ENCODE data around the gene ATP8B3.

The ATP8B3 gene

DNA sequence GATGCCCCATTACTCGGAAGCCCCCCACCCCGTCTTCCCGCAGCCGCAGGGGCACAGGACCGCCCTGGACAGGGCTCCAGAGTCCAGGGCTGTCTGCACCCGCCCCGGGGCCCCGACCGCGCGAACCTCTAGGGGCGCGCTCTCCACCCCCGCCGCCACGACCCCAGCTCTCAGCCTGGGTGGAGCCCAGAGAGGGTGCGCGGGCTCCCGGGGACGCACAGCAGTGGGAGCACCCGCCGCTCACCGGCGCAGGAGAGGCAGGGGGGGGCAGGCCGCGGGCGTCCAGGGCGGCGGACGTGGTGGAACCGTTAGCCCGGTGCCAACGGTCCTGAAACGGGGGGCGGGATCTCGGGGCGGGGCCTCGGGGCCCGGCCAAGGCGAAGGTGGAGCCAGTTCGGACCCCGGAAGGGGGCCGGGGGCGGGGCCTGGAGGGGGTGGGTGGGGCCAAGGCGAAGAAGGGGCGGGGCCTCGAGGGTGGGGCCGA lies at the start of gene ATP8B3:
ATP8B3 (minus strand) TSS at position 335 of the 484 bp plus-strand sequence. CDS start 540 bp downstream, outside the sequence.
- DNase-seq = no peak

DNA sequence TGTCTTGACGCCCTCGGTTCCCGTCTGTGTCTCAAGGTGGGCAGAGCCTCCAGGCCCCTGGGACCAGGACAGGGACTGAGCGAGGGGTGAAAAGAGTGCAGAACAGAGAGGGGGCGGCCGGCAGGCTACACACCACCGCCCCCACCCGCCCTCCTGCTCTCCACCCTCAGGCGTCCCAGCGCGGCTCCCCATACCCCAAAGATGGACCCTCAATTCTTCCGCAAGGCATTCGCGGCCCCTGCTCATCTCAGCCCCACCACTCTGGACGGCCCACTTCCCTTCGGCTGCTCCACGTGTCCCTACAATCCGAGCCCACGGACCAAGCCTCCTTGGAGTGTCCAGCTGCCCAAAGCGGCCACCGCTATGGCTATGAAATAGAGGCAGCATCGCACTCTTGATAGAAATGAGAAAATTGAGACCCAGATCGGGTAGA lies 49.5 kb upstream of the ATP8B3 start:
- peak in 1 of 2 experiments; percentile 38 for DNase-seq

GRCh38 chr19:1860821-1861598 lies 48.9 kb upstream of the ATP8B3 start:
- peak; percentile 63 to 71 for DNase-seq

DNA sequence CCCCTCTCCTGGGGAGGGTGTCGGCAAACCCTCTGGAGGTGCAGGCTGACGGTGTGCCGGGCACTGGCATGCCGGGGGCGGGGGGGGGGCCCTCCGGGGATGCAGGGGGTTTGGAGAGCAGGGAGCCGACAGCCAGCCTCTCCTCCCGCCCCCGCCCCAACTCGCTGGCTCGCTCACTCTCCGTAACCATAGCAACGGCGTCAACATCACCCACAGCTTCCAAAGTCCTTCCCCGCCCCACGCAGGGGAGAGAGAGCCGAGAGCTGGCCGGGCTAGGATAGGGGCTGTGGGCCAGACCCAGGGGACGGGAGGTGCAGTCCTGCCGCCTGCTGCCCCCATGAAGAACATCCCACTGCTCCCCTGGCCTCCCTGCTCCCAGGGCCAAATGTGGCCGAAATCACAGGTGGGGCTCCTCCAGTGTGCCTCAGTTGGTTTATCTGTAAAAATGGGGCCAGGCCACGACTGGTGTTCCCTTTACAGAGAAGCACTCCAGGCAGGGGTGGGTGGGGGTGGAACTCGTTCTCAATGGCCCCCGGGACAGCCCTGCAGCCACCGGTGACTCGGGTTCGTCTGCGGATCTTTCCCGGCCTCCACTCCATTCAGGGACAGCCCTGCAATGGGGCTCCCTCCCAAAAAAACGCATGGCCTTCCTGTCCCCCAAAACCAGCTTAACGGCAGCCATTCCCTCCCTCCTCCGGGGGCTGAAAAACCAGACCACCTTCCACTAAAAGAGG lies 48.1 kb upstream of the ATP8B3 start:
- peak; percentile 67 to 78 for DNase-seq

GRCh38 chr19:1859331-1859781 lies 47.3 kb upstream of the ATP8B3 start:
- peak; percentile 38 to 86 for DNase-seq

- DNase-seq = no peak
Measured at GRCh38 chr19:1858412-1859081, 46.5 kb upstream of the ATP8B3 start.

- peak in 1 of 2 experiments; percentile 52 for DNase-seq
Measured at GRCh38 chr19:1857648-1858326, 45.7 kb upstream of the ATP8B3 start.

DNA sequence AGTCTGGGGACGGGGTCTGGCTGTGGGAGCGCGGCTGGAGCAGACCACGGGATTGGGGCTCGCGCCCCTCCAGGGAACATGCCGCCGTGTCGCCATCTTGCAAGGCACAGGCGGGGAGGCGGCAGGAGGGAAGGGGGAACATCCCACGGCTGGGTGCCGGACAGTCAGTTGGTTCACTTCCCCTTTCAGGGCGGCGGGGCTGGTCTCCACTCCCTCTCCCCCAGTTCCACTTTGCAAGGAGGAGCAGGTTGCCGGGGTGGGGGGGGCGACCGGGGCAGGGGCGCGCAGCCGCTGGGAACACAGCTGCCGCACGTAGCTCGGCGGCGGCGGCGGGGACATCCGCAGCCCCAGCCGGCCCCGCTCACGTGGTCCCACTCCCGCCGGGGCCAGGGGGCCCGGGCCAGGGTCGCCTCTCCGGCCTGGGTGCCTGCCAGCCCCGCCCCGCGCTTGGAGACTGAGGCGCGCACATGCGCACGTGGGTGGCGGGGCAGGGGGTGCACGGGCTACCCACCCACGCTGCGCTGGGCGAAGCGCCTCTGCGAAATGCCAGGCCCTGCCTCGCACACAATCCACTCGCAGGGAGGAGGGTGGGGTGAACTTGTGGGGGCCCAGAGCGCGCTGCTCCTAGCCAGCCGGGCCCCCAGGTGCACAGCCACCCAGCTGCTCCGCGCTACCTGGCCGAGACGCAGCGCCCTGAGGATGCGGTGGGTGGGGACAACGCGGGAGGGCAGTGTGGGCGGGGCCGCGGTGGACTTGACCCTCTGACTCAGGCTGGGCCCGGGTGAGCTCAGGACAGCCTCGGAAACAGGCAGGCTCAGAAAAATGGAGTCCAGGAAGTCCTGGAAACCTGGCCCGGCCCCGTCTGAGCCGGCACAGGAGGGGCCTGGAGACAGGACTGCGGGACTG lies 44.9 kb upstream of the ATP8B3 start:
- peak; percentile 68 to 71 for DNase-seq

- DNase-seq = peak; percentile 68 to 87
Measured at GRCh38 chr19:1856345-1856697, 44.2 kb upstream of the ATP8B3 start.

DNA sequence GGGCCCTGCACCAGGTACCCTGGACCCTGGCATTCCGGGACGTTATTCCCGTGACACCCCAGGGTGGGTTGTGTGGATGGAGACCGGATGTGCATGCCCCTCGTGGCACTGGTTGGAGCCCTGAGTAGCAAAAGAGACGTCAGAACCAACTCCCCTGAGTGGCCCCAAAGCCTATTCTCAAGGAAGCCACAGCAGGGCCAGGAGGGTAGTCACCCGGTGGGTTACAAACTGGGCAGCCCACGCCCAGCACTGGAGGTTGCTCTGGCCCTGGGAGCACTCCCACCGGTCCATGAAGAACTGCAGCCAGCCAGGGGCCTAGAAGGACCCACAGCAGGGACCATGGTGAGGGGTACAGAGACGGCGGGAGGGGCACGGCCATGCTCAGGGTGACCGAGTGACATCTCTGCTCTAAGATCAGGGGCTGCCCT lies 43.8 kb upstream of the ATP8B3 start:
- DNase-seq = peak; percentile 83 to 86

GRCh38 chr19:1855040-1855827 lies 43.2 kb upstream of the ATP8B3 start:
- peak; percentile 95 to 98 for DNase-seq

DNA sequence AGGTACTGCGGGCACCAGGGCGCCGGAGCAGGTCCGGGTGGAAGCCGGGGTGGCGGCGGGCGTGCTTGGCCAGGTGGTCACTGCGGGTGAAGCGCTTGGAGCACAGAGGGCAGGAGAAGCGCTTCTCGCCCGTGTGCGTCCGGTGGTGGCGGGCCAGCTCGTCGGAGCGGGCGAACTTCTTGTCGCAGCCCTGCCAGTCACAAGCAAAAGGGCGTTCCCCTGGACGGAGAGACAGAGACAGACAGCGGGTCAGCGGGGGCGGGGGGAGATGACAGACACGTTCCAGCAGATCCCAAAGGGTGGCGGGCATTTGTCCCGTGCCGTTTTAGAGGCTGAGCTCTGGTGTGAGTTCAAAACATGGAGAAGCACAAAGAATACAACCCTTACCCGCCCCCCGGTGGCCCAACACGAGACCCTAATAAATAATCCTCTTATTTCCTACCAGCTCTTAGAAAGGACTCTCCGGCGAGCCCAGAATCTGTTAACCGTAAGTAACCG lies 42.5 kb upstream of the ATP8B3 start:
- DNase-seq = no peak

DNA sequence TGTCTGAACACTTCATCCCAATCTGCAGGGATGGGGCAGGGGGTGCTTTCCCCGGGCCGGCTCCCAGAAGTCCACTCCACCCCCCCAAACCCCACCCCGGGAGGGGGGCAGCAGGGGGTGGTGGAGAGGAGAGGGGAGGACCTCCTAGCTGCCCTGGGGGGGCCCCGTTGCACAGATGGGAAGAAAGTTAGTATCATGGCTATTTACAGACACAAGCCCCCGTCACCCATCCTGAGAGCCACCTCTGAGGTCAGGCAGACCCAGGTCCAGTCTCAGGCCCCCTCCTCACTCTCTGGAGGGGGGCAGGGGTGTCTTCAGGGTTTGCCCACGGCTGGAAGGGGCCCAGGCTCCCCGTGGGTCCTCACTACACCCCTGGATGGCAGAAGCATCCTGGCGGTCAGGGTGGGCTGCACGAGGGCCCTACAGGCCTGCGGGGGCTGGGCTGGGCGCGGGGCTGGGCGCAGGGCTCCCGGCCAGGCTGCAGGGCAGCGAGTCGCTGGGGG lies 42.0 kb upstream of the ATP8B3 start:
- DNase-seq = no peak

DNA sequence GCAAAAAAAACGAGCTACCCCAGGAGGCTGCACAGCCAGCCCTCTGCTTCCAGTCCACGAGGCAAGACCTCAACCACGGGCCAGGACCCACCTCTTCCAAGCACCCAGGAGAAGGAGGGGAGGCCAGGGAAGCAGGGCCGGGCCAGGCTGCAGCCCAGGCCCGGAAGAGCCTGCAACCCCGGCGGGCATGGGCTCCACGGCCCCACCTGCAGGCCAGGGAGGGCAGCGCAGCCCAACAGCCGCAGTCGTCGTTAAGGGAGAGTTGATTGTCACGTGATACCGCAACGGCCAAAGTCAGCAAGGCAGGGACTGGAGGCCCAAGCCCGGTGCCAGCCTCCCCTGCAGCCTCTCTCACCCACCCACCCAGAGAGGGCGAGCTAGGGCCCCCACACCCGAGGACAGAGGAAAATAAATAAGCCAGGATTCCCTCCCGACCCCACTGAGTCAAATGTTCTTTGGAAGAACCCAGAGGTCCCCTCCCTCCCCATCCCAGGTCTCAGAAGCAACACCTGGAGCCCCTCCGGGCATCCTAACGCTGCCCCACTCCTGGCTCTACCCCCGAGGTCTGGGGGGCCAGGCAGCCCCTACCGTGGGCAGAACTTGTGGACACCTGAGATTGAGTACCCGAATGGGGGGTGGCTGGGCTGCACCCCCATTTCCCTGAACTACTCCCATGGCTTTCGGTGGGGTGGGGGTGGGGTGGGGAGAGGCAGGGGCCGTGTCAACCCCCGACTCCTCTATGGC lies 41.4 kb upstream of the ATP8B3 start:
- DNase-seq = peak; percentile 26 to 64

DNA sequence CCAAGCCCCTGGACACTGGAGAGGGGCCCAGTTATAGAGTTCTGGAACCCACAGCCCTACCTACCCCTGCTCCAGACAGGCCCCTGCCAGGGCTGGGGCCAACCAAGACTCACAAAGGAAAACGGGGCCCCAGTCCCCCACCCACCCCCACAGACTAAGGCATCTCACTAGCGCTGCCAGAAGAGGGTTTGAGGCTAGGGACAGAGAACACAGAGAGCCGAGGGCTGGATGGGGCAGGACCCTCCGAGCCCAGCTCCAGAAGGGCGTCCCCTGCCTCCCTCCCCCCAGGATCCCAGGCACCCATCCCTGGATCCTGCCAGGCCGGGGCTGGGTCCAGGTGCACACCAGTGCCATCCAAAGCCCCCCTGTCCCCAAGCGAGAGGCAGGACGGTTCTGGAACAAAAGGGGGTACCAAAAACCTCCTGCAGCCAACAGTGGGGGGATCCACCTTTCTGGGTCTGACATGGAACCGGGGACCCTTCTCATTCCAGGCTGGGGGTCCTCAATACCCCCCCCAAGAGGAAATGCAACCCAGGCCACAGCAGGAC lies 40.6 kb upstream of the ATP8B3 start:
- DNase-seq = no peak

- no peak for DNase-seq
Measured at GRCh38 chr19:1851654-1852580, 39.8 kb upstream of the ATP8B3 start.

- DNase-seq = no peak
Measured at GRCh38 chr19:1850809-1851653, 39.0 kb upstream of the ATP8B3 start.

All from NCI-H524 (cell line).